ENCODE measurements around the gene GFRA1.

Gene GFRA1

GRCh38 chr10:116272440-116273283 is at the start of gene GFRA1:
GFRA1 (minus strand) TSS chr10:116273206; CDS start chr10:116272029, 1,177 bp downstream.
- no peak for DNase-seq

GRCh38 chr10:116316503-116316902 is 43.5 kb upstream of the GFRA1 start:
- no peak for DNase-seq

- DNase-seq: no peak
Observed at GRCh38 chr10:116312548-116312947, 39.5 kb upstream of the GFRA1 start.

- no peak for DNase-seq
Observed at GRCh38 chr10:116311706-116312490, 38.9 kb upstream of the GFRA1 start.

GRCh38 chr10:116311016-116311415 is 38.0 kb upstream of the GFRA1 start:
- DNase-seq: no peak

- DNase-seq: no peak
Observed at GRCh38 chr10:116307455-116307854, 34.4 kb upstream of the GFRA1 start.

GRCh38 chr10:116306847-116307246 is 33.8 kb upstream of the GFRA1 start:
- DNase-seq: no peak

GRCh38 chr10:116304923-116305322 is 31.9 kb upstream of the GFRA1 start:
- no peak for DNase-seq

GRCh38 chr10:116300542-116300941 is 27.5 kb upstream of the GFRA1 start:
- DNase-seq: no peak

GRCh38 chr10:116298586-116298985 is 25.6 kb upstream of the GFRA1 start:
- no peak for DNase-seq

- DNase-seq: no peak
Observed at GRCh38 chr10:116296291-116296721, 23.3 kb upstream of the GFRA1 start.

- no peak for DNase-seq
Observed at GRCh38 chr10:116292493-116292892, 19.5 kb upstream of the GFRA1 start.

- DNase-seq: no peak
Observed at GRCh38 chr10:116289652-116290051, 16.6 kb upstream of the GFRA1 start.

- DNase-seq: peak; percentile 4 to 37
Observed at GRCh38 chr10:116287906-116288501, 15.0 kb upstream of the GFRA1 start.

GRCh38 chr10:116286626-116287200 is 13.7 kb upstream of the GFRA1 start:
- DNase-seq: no peak

- DNase-seq: no peak
Observed at GRCh38 chr10:116281775-116282174, 8.8 kb upstream of the GFRA1 start.

- no peak for DNase-seq
Observed at GRCh38 chr10:116278846-116279245, 5.8 kb upstream of the GFRA1 start.

- no peak for DNase-seq
Observed at GRCh38 chr10:116276981-116277380, 4.0 kb upstream of the GFRA1 start.

GRCh38 chr10:116274064-116274904 is 1.3 kb upstream of the GFRA1 start:
- DNase-seq: no peak

- DNase-seq: no peak
Observed at GRCh38 chr10:116271593-116272439, 1.2 kb downstream of the GFRA1 start.

Data from SHP77 (cell line).